HEK293 (cell line): Measurements from ENCODE around the gene TUBB2B.

Experiments used
- CTCF ChIA-PET: fragments of 350-600 bp; formaldehyde crosslinking; extraction: SDS; loops from one replicate; lab custom pipeline; 2021; ENCODE audit warnings: antibody characterized with exemption; lab: Yijun Ruan, JAX
- POLR2A ChIA-PET: fragments of 300-600 bp; formaldehyde crosslinking; extraction: SDS; loops from one replicate; lab custom pipeline; 2020; ENCODE audit warnings: antibody characterized with exemption, inconsistent platforms; lab: Yijun Ruan, JAX
- H3K27ac ChIP-seq: fragments of 200-500 bp; sonication (Bioruptor generic); 2 replicates; pipeline ENCODE4 v1.5.1; 2014; ENCODE audit warnings: low read depth, low read length, control low read depth, inconsistent platforms; ENCODE audit errors: extremely low read depth
- H3K36me3 ChIP-seq, 2 experiments: fragments of 200-500 bp in 1 of 2; sonication (Bioruptor generic) in 1 of 2; 1 replicate in 1 of 2; 2 replicates in 1 of 2; pipeline ENCODE4 v1.5.1; 2014 to 2017; ENCODE audit warnings: inconsistent platforms in 2 of 2, low read length in 2 of 2; ENCODE audit not compliant: control insufficient read depth in 2 of 2, insufficient read depth in 1 of 2
- H3K4me1 ChIP-seq: fragments of 200-500 bp; sonication (Bioruptor generic); 2 replicates; pipeline ENCODE4 v1.5.1; 2014; ENCODE audit warnings: mild to moderate bottlenecking, low read length, inconsistent platforms; ENCODE audit not compliant: control insufficient read depth, insufficient read depth
- H3K4me3 ChIP-seq: 2 replicates; pipeline ENCODE4 v1.5.1; 2011; ENCODE audit warnings: low read depth, mild to moderate bottlenecking, control low read depth, low read length, moderate library complexity
- H3K9me3 ChIP-seq: fragments of 200-500 bp; sonication (Bioruptor generic); 2 replicates; pipeline ENCODE4 v1.5.1; 2014; ENCODE audit warnings: low read depth, low read length, inconsistent platforms; ENCODE audit not compliant: control insufficient read depth, insufficient read depth
- BCL6B ChIP-seq: fragments of 450-650 bp; formaldehyde crosslinking; IDR thresholded peaks from 2 replicates; pipeline ENCODE4 v1.5.1; 2017; ENCODE audit warnings: missing biosample characterization, missing genetic modification characterization
- KLF1 ChIP-seq: fragments of 450-650 bp; formaldehyde crosslinking; IDR thresholded peaks from 2 replicates; pipeline ENCODE4 v1.5.1; 2016; ENCODE audit warnings: missing biosample characterization, missing genetic modification characterization
- MEIS1 ChIP-seq: sonication (generic); formaldehyde crosslinking; IDR thresholded peaks from 2 replicates; pipeline ENCODE4 v1.8.1; 2022; ENCODE audit warnings: missing genetic modification reagents, mild to moderate bottlenecking, borderline replicate concordance
- OSR2 ChIP-seq: fragments of 450-650 bp; formaldehyde crosslinking; IDR thresholded peaks from 2 replicates; pipeline ENCODE4 v1.5.1; 2016; ENCODE audit warnings: missing biosample characterization, missing genetic modification characterization
- PBX3 ChIP-seq: sonication (generic); formaldehyde crosslinking; IDR thresholded peaks from 2 replicates; pipeline ENCODE4 v1.8.1; 2022; ENCODE audit warnings: mild to moderate bottlenecking, moderate library complexity, missing genetic modification reagents
- PRDM1 ChIP-seq: fragments of 450-650 bp; formaldehyde crosslinking; IDR thresholded peaks from 2 replicates; pipeline ENCODE4; 2016; ENCODE audit warnings: missing biosample characterization, missing genetic modification characterization
- PRDM10 ChIP-seq: fragments of 450-650 bp; formaldehyde crosslinking; IDR thresholded peaks from 2 replicates; pipeline ENCODE4 v1.5.1; 2016; ENCODE audit warnings: missing biosample characterization, missing genetic modification characterization
- TCF7L2 ChIP-seq: IDR thresholded peaks from 2 replicates; pipeline ENCODE4 v1.6.1; 2011; ENCODE audit warnings: low read depth, mild to moderate bottlenecking, inconsistent platforms, low read length, moderate library complexity, borderline replicate concordance
- ZBTB17 ChIP-seq: fragments of 450-650 bp; formaldehyde crosslinking; IDR thresholded peaks from 2 replicates; pipeline ENCODE4 v1.5.1; 2016; ENCODE audit warnings: missing biosample characterization, missing genetic modification characterization
- ZNF146 ChIP-seq: fragments of 450-650 bp; formaldehyde crosslinking; IDR thresholded peaks from 2 replicates; pipeline ENCODE4 v1.5.1; 2016; ENCODE audit warnings: missing biosample characterization, missing genetic modification characterization
- ZNF16 ChIP-seq: fragments of 450-650 bp; formaldehyde crosslinking; IDR thresholded peaks from 2 replicates; pipeline ENCODE4 v1.5.1; 2016; ENCODE audit warnings: low read depth, missing biosample characterization, missing genetic modification characterization
- ZNF211 ChIP-seq: fragments of 450-650 bp; formaldehyde crosslinking; IDR thresholded peaks from 2 replicates; pipeline ENCODE4 v1.5.1; 2016; ENCODE audit warnings: low read depth, missing biosample characterization, missing genetic modification characterization
- ZNF366 ChIP-seq: fragments of 450-650 bp; formaldehyde crosslinking; conservative IDR thresholded peaks from 2 replicates; pipeline ENCODE4 v1.5.1; 2016; ENCODE audit warnings: missing biosample characterization, missing genetic modification characterization
- ZNF404 ChIP-seq: fragments of 450-650 bp; formaldehyde crosslinking; IDR thresholded peaks from 2 replicates; pipeline ENCODE4 v1.5.1; 2017; ENCODE audit warnings: missing biosample characterization, missing genetic modification characterization
- ZNF426 ChIP-seq: fragments of 450-650 bp; formaldehyde crosslinking; IDR thresholded peaks from 2 replicates; pipeline ENCODE4 v1.5.1; 2017; ENCODE audit warnings: missing biosample characterization, missing genetic modification characterization, mild to moderate bottlenecking, inconsistent platforms, moderate library complexity
- ZNF513 ChIP-seq: fragments of 450-650 bp; IDR thresholded peaks from 2 replicates; pipeline ENCODE4 v1.5.1; 2018; ENCODE audit warnings: missing biosample characterization, missing genetic modification characterization
- ZNF561 ChIP-seq: fragments of 450-650 bp; IDR thresholded peaks from 2 replicates; pipeline ENCODE4 v1.5.1; 2018; ENCODE audit warnings: missing biosample characterization, missing genetic modification characterization, borderline replicate concordance
- ZNF571 ChIP-seq: fragments of 450-650 bp; formaldehyde crosslinking; IDR thresholded peaks from 2 replicates; pipeline ENCODE4 v1.5.0; 2017; ENCODE audit warnings: missing biosample characterization, missing genetic modification characterization
- ZNF701 ChIP-seq: fragments of 450-650 bp; formaldehyde crosslinking; IDR thresholded peaks from 2 replicates; pipeline ENCODE4 v1.5.1; 2016; ENCODE audit warnings: missing biosample characterization, missing genetic modification characterization
- ZNF777 ChIP-seq: fragments of 450-650 bp; formaldehyde crosslinking; IDR thresholded peaks from 2 replicates; pipeline ENCODE4 v1.5.1; 2017; ENCODE audit warnings: missing biosample characterization, missing genetic modification characterization, borderline replicate concordance

TUBB2B gene

GRCh38 chr6:3214898-3215297 is 12.6 kb downstream of the TUBB2B start (continued):
- TF ChIP-seq ZNF513 (tag by site-specific recombination) (no peak), OSR2 (tag by site-specific recombination) (no peak), ZNF366 (tag by site-specific recombination) (no peak)

GRCh38 chr6:3213334-3213695 is 14.1 kb downstream of the TUBB2B start:
- TF ChIP-seq ZNF146 (tag by site-specific recombination) (no peak), ZNF16 (no peak), ZNF571 (tag by site-specific recombination) (no peak), ZNF211 (no peak)
- Histone ChIP-seq H3K4me3 (no peak overlapping the region), H3K4me1 (0 out of 2 replicates have a peak, but pooled peaks cover 3% of the 10 kb centered on the region), H3K36me3 (no peaks in the 10 kb centered on the region), H3K9me3 (no peaks in the 10 kb centered on the region), H3K27ac (no peak overlapping the region)
- CTCF ChIA-PET = interaction anchor here (1.2 to 2.7 kb wide), 3 partner anchors 38 to 777 kb away, joined by 3 to 10 read pairs (median 3); no protein-coding TSS in a partner anchor
- POLR2A ChIA-PET = interaction anchor here (1.4 to 2.4 kb wide), 2 partner anchors 10 to 14 kb away, joined by 3 to 17 read pairs; partner anchors contain the start of gene TUBB2B

- TF ChIP-seq ZNF404 (no peak), KLF1 (no peak), PRDM1 (tag by site-specific recombination) (no peak), ZNF701 (tag by site-specific recombination) (no peak), TCF7L2 (no peak), PRDM10 (tag by site-specific recombination) (no peak), ZNF777 (no peak), PBX3 (CRISPR knock-in tag) (no peak), ZNF513 (tag by site-specific recombination) (no peak), ZNF561 (tag by site-specific recombination) (no peak), ZBTB17 (no peak), ZNF426 (tag by site-specific recombination) (no peak), MEIS1 (no peak), BCL6B (tag by site-specific recombination) (no peak)
- CTCF ChIA-PET = interaction anchor here (2.7 kb wide), 1 partner anchor 39 kb away, joined by 10 read pairs; no protein-coding TSS in a partner anchor
- POLR2A ChIA-PET = interaction anchor here (1.0 to 2.4 kb wide), 5 partner anchors 11 to 49 kb away, joined by 3 to 17 read pairs (median 4); partner anchors contain the start of gene TUBB2B
These were observed 15.2 kb downstream of the TUBB2B start for GRCh38 chr6:3212261-3212660.

More at GRCh38 chr6:3212261-3212660, 15.2 kb downstream of the TUBB2B start:
- Histone ChIP-seq H3K36me3 (no peaks in the 10 kb centered on the region), H3K4me1 (0 out of 2 replicates have a peak, but pooled peaks cover 3% of the 10 kb centered on the region), H3K27ac (no peak overlapping the region), H3K4me3 (no peak overlapping the region), H3K9me3 (no peaks in the 10 kb centered on the region)
